ENCODE measurements around the gene CCDC179.
A peak's percentile ranks its signal among the peaks of the same experiment; 100 is the strongest.

Gene CCDC179

DNA sequence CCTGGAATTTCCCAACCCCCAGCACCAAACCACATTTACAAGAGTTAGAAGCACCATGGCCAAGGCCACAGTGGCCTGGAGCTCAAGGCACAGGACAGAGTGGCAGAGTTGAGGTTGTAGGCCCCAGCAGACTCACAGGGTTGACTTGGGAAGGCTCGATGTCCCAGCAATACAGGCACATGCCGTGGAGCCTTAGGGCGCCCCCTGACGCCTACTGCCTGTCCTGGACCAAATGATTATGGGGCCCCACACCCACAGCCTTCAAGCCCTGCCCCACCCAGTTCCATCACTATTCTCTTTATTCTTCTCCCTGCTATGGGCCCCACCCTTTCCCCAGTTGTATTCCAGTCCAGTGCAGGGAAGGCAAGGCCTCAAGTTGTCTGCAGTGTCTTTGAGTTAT, at the start of gene CCDC179:
Gene CCDC179 (minus strand): TSS at position 234 of the 400 bp plus-strand sequence. CDS start 53 bp downstream, at position 181.
- DNase-seq = no peak

- no peak for DNase-seq
Observed at GRCh38 chr11:22903782-22904181, 43.5 kb upstream of the CCDC179 start.

GRCh38 chr11:22901603-22902002, 41.3 kb upstream of the CCDC179 start:
- DNase-seq = no peak

GRCh38 chr11:22900764-22901486, 40.7 kb upstream of the CCDC179 start:
- DNase-seq = no peak

DNA sequence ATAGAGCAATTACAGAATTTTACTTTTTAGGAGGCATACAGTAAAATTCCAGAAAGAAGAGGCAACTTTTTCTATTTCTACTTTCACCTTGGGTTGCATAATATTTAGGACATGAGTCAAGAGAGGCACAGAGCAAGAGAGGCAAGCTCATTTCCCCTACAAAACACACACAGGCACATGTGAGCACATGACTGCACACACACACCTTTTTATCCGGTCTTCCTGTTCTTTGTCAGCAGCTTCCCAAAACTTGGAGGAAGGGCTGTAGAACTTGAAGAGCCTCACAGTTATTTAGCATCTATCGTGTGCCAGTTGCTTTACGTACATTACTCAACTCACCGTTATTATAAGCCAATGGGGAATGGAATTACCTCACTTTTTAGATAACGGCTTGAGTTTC, 37.8 kb upstream of the CCDC179 start:
- DNase-seq = no peak

GRCh38 chr11:22890227-22890626, 30.0 kb upstream of the CCDC179 start:
- DNase-seq = no peak

GRCh38 chr11:22884217-22884616, 23.9 kb upstream of the CCDC179 start:
- DNase-seq = no peak

DNA sequence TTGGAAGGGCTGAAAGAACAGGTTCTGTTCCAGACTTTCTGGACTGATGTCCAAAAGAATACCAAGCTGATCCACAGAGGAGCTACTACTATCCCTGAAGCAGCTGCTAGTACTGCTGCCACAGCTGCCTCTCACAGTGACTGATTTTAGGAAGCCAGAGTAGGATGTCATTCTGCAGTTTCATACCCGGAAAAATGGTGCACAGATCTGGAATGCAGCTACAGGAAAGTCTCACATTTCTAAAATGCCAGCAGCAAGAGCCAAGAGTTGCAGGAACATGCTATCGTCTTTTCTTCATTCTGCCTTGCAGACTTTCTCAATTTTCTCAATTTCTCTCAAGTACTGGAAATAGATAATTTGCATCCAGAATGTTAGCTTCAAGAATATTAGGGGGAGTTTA, 19.4 kb upstream of the CCDC179 start:
- no peak for DNase-seq

- no peak for DNase-seq
Observed at GRCh38 chr11:22878604-22879003, 18.3 kb upstream of the CCDC179 start.

GRCh38 chr11:22878039-22878438, 17.8 kb upstream of the CCDC179 start:
- no peak for DNase-seq

DNA sequence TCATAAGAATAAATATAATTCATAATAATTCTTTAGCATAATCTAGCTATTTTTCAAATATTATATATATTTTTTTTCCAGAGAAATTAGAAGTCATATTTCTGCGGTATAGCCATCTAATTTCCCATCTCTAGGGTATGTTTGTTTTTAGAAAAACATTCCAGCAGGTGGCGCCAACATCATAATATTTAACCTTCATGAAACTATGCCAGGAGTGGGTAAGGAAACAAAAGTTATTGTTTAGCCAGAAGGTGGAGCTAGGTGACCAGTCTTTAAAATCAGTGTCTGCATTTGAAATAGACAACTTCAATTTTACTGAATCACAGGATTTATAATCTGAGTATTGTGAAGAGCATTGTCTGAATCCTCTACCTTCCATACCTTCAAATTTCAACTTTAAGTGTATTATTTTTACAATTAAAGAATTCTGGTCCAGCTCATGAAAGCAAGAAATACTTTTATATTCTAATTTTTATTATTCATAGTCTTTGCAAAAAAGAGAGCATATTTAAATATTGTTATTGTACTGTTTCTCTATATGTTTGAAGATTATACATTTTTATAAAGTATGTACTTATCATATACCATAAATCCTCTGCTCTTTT, 15.7 kb upstream of the CCDC179 start:
- peak; percentile 62 for DNase-seq

- no peak for DNase-seq
Observed at GRCh38 chr11:22869325-22869724, 9.1 kb upstream of the CCDC179 start.

DNA sequence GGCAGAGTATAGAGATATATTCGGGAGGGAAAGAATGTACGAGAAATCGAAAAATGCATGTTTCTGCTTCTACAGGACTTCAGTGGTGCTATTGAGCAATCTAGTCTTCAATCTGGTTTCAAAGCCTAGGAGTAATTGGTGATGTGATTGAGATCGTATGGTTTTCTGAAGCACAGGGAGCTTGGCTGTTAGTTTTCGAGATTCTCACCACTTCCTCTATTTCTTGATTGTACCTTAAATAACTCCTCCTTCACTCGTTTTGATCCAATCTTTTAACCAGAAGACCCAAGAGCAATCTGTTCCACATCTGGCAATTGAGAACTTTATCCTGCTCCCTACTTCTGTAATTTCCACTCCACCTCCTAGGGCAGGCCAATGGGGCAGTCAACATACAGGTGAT, 518 bp downstream of the CCDC179 start:
- no peak for DNase-seq

- no peak for DNase-seq
Observed at GRCh38 chr11:22851477-22851876, 8.8 kb downstream of the CCDC179 start.

- DNase-seq = no peak
Observed at GRCh38 chr11:22846726-22847125, 13.5 kb downstream of the CCDC179 start.

DNA sequence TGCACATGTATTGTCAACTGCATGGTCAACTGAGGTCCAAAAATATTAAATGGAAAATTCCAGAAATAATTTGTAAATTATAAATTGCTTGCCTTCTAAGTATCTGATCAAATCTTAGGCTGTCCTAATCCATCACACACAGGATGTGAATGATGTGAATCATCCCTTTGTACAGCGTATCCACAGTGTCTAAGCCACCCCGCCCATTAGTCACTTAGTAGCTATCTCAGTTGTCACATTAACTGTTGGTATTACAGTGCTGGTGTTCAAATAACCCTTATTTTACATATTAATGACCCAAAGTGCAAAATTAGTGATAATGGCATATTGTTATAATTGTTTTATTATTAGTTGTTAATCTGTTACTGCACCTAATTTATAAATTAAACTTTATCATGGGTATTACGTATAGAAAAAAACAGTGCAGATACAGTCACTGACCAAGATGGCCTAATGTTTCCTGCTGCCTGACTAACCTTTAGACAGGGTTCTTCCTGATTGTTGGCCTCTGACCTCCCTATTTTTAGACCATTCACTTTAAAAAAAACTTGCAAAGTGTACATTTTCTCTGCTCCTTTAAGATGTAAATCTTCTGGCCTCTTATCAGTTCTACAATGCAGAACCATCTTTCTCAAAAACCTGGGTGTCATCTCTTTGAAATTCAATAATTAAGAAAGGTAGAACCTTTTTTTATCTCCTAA, 27.8 kb downstream of the CCDC179 start:
- no peak for DNase-seq

- DNase-seq = no peak
Observed at GRCh38 chr11:22830082-22830414, 30.2 kb downstream of the CCDC179 start.

DNA sequence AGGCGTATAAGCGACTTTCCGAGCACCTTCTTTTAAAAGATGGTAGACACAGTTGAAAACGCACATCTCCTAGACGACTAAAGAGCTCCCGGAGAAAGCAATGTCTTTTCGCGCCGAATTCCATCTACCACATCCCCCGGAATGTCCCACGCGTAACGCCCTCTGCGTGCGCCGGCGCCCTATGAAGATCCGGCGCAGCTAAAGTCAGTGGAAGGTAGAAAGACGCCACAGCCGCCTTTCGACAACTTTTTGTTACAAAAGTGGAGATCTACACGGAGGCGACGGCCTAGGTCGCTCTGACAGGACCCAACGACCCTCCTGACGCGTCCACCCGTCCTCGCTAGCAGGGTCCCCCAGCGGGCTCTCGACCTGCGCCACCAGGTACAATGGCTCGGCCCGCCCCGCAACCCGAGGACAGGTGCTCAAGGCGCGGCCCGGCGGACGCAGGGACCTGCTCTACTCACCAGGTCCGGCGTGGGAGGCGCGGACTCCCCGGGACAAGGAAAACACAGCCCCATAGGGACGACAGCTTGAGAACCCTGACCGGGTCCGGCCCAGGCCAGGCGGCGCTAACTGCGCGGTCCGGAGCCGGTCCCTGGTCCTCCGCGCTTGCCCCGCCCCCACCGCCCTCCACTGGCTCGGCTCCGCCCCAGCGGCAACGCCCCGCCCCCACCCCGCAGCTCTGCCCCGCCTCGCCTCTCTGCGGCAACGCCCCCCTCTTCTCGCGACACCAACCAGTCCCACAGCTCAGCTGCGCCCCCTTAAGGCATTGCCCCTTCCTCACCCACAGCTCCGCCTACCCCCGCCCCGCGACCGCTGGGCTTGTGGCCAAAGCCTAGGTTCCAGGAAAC, 30.8 kb downstream of the CCDC179 start, which contains the start of gene SVIP:
Gene SVIP (minus strand): TSS at position 571 of the 851 bp plus-strand sequence. CDS start 53 bp downstream, at position 518.
- DNase-seq = peak; percentile 97

DNA sequence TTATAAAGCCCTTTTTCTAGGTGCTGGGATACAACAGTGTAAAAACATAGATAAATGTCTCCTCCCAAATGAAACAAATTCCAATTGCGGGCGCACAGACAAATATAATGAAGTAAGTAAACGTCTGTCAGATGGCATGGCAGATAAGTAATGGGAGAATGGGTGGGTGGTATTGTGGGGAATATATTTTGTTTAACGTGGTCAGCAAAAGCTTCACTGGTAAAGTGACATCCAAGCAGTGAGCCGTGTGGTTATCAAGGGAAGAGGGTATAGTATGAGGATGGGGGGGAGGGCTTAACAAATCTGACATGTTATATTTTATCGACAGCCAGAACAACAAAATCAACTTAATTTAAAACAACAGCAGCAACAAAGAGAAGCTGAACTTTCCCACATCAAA, 31.9 kb downstream of the CCDC179 start:
- DNase-seq = no peak

DNA sequence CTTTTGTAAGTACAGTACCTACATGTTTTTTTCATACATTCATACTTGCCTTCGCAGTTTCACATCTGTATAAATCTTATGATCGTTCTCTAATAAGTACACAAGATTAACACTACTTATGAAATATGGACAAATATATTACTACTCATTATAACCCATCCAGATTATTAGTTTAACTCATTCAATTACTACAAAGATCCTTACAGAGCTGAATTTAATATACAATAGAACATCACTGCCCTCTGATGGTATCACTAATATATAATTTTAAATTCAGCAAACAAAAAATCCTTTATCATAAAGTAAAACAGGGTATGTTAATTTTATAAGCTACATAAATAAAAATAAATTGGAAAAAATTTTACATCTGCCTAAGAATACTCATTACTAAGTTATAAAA, 38.1 kb downstream of the CCDC179 start:
- DNase-seq = no peak

DNA sequence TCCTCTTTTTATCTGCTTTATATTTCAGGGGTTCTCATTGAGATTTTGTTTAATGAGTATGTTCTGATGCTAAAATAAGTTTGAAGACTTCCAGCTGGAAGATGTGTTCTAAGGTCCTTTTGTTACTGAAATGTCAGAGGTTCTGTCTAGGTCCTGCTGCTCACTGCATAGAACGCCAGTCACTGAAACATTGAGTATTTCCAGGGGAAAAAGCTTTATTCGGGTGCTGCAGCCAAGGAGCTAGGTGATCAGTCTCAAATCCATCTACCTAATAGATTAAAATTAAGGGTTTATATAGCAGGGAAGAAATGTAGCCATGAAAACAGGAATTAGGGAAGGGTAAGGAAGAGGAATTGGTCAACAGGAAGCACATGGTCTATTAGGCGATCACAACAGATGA, 50.4 kb downstream of the CCDC179 start:
- DNase-seq = no peak

GRCh38 chr11:22808571-22809197, 51.6 kb downstream of the CCDC179 start:
- no peak for DNase-seq
